Activated CD8-positive, alpha-beta memory T cell treated with anti-CD3 and anti-CD28 coated beads for 1 hour (primary cell): ENCODE data around the gene C3orf52.

Source experiments
- DNase-seq, 2 donors: peaks; one replicate each; pipeline ENCODE4 v3.0.0-alpha.2; 2020; ENCODE audit warnings: low read depth in 1 of 2; ENCODE audit errors: extremely low read depth in 1 of 2

Gene C3orf52

DNA sequence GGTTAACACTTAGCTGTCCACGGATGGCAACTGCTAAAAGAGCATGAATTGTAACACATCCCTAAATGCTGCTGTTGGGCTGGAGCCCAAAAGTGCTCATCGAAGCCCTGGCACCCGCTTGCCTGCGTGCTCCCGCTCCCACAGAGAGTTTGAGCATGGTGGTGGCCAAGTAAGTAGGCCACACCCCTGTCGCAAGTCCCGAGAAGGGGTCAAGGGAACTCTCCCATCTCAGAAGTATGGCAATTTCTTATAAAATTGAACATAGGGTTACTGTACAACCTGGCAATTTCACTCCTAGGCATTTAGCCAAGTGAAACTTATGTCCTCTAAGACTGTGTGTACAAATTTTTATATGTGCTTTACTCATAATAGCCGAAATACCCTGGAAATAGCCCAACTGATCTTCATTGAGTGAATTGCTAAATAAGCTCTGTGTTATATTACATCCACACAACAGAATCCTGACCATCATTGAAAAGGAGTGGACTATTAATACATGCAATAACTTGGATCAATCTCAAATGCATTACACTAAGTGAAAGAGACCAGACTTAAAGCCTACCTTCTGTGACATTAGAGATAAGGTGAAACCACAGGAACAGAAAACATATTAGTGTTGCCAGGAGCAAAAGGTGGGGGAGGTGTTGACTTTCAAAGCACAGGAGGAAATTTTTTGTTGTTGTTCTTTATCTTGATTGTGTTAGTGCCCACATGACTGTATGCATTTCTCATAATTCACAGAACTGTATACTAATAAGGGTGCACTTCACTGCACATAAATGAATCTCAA is 48.3 kb downstream of the C3orf52 start:
- no peak for DNase-seq

DNA sequence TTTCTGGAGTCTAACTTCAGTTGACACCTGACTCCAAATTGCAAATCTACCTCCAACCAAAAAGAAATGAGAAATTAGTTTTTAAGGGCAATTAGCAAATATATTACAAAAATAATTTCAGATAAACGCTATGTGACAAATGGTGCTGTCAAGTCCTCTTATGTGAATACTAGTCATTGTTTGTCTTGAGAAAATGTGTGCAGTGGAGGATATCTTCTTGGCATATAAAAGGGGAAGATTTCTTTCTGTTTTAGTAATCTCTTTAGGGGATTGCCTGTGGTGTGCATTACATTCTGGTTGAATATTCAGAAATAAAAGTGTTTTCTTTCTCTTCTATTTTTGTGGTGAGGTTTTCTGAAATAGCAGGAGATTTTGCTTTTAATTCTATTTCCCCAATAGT is 49.9 kb downstream of the C3orf52 start:
- DNase-seq, result no peak

DNA sequence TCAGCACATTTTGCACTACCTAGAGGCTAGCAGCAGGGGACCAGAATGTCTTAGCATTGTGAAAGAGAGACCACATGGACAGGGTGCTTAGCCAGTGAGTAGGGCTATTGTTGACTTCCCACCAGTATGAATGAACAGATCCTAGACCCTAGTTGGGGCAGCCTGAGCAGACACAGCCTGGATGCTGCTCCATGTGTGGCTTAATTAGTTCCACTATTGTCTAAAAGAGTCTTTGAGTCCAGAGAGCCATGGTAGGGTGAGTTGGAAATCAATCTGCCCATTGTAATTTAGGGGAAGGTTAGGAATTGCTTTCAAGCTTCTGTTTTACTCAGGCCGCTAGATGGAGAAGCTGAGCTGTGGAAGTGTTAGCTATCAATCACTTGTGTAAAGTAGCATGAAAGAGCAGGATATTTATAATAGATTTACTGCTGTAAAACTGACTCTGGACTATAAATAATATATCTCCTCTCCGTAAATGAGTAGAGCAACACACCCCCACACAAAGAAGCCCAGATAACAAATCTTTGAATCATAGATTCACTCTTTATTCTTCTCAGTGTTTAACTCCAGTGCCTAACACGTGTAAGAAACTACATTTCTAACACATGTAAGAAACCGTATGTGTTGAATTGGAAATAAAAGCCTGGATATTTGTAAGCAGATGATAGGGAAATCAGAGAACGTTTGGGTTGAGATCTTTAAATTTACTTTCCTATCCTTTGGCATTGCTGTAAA is 50.9 kb downstream of the C3orf52 start:
- DNase-seq, result no peak

DNA sequence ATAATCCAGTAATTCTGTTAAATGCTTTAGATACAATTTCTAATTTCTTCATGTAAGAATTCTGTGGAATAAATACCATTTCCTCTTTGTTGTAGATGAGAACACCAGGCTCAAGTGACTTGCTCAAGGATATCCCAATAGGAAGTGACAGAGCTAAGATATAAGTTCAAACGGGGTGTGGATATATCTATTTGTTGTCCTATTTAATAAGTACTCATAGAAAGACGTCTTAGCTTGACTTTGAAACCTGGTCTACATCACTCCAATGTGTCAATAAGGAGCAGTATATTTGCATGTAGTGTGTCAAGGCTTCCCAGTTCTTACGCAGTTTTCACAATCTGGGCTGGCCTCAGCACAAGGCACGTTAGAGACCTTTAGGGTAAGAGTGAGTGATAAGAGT is 51.6 kb downstream of the C3orf52 start:
- no peak for DNase-seq

DNA sequence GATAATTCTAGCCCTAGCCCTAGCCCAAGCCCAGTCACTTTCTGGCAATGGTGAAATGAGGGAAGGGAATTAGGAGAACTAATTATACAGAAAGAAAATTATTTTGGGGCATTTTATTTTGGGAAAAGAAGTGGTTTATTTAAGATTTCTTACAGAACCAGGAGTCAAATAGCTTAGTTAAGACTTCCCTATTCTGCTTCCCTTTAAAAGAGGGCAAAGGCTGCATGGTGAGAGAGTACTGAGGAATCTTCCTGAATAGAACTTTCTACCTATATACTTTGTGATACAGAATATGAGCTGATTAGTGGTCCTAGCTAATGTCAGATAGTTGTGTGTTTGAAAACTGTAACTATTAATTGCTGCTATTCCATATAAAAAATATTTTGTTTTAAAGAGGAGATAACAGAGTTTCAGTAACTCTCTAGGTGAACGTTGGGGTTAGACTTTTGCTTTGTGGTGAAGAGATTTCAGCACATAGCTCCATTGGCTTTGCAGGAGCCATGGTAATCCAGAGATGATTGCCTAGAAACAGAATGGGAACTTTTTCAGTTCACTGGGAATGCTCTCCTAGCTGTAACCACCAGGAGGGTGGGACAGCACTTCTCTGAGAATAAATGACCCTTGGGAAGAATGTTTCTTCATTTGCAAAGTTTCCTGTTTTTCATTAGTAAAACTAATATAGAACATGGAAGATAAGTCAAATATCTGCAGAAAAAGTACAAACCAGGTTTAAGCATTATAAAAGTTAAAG is 52.2 kb downstream of the C3orf52 start:
- no peak for DNase-seq

DNA sequence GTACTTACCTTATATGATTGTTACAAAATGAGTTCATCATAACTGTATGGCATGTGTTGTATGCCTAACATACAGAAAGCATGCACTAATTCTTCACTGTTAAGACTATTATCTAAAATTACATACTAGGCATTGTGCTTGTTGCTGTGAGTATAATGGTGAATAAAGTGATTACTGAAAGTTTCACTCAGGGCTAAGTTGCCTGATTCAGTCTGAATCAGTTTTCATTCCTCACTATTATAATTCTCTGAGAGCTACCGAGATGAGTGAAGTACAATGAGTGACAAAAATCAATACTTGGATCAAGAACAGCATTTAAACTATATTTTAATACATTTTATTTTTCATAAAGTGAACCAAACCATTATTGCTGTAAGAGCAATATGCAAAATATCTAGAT is 54.4 kb downstream of the C3orf52 start:
- DNase-seq, result no peak

DNA sequence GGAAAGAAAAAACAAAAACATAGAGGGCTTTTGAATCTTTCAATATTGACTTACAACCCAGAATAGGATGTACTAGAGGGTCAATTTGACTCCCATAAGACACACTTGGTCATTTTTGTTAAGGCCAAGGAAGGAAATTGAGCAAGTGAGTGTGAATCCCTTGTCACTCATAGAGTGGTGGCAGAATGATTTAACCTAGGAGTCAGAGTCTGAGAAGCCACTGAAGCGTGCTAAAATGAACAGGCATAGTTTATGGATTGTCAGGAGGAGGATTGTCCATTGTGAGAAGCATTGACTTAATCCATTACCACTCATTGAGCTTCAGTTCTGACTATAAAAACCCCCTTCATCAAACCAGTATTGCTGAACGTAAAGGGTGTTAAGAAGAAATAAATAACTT is 55.1 kb downstream of the C3orf52 start:
- no peak for DNase-seq

DNA sequence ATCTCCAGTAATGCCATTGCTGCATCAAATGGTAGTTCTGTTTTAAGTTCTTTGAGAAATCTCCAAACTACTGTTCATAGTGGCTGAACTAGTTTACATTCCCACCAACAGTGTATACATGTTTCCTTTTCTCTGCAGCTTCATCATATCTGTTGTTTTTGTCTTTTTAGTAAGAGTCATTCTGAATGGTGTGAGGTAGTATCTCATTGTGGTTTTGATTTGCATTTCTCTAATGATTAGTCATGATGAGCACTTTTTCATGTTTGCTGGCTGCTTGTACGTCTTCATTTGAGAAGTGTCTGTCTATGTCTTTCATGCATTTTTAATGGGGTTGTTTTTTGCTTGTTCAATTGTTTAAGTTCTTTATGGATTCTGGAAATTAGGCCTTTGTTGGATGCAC is 57.1 kb downstream of the C3orf52 start:
- DNase-seq, result no peak

DNA sequence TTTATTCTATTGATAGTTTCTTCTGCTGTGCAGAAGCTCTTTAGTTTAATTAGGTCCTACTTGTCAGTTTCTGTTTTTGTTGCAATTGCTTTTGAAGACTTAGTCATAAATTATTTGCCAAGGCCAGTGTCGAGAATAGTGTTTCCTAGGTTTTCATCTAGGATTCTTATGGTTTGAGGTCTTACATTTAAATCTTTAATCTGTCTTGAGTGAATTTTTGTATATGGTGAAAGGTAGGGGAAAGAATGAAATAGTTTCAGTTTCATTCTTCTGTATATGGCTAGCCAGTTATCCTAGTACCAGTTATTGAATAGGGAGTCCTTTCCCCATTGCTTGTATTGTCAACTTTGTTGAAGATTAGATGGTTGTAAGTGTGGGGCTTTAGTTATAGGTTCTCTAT is 57.5 kb downstream of the C3orf52 start:
- DNase-seq, result no peak

DNA sequence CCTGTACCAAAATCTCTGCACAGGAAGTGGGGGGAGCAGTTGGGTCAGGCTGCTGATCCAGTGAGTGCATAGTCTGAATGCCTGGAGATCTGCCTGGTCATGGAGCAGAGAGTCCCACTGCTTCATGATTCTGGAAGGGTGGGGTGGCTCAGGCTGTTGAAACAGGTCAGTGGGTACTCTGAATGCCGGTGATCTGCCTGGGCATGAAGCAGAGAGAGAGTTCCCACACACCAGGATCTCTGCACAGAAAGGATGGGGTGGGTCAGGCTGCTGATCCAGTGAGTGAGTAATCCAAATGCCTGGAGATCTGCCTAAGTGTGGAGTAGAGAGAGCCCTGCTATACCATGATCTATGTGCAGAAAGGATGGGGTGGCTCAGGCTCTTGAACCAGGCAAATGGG is 62.9 kb downstream of the C3orf52 start:
- DNase-seq, result no peak

DNA sequence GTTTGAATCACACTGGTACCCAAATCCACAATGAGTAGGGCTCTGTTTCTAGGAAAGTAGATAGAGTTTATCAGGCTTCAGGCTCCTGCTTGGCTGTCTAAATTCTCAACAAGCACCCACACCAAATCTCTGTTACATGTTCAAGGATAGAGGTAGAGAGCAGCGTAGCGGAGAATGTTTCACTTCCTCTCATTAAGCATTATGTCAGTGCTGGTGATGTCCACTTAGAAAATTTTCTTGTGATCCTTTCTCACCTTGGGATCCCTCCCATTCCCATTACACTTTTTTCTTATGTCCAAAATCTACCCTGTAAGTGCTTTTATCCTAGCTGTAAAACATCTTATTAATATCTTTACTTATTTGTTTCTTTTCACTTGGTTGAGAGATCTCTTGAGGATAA is 81.6 kb downstream of the C3orf52 start:
- no peak for DNase-seq
